ENCODE data around the gene ITGA7.

Gene ITGA7

DNA sequence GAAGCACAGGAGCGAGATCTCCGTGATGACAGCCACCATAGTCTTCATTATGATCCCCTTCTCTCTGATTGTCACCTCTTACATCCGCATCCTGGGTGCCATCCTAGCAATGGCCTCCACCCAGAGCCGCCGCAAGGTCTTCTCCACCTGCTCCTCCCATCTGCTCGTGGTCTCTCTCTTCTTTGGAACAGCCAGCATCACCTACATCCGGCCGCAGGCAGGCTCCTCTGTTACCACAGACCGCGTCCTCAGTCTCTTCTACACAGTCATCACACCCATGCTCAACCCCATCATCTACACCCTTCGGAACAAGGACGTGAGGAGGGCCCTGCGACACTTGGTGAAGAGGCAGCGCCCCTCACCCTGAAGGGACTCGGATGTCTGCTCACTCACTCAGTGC, 70.2 kb downstream of the ITGA7 start:
- DNase-seq = no peak

DNA sequence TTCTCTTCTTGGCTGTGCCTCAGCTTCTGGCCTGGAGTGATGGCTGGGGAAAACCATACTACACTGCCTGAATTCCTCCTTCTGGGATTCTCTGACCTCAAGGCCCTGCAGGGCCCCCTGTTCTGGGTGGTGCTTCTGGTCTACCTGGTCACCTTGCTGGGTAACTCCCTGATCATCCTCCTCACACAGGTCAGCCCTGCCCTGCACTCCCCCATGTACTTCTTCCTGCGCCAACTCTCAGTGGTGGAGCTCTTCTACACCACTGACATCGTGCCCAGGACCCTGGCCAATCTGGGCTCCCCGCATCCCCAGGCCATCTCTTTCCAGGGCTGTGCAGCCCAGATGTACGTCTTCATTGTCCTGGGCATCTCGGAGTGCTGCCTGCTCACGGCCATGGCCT, 70.9 kb downstream of the ITGA7 start, which contains the start of gene OR10P1:
Gene OR10P1, plus strand, starts transcription at position 40 of the 400 bp plus-strand sequence. Its CDS starts 0 bp downstream, at position 40.
- DNase-seq = no peak

DNA sequence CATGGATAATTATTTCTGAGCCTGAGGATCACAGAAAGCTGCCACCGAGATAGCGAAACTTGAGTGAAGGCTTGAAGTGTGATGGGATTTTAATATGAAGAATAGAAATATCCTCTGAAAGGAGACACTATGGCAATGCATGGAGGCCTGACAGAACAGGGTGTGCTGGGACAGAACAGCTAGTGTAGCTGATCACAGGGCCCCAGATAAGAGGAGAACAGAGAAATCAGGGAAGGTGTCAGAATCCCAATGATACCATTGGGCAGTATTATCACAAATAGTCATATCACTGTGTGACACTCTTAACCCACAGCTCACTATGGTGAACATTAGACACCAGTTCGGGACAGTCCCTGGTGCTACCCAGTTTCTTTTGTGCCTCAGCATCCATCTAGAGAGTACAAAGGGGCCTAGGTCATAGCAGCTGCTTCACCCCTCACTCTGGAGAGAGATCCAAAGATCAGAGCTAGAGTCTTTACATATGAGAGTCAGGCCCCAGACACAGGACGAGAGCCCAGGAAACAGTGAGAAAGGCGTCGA, 71.5 kb downstream of the ITGA7 start:
- no peak for DNase-seq

Data from stimulated activated CD4-positive, alpha-beta T cell treated with anti-CD3 and anti-CD28 coated beads, Interleukin-2, amount 100 ng/mL, for 48 hours (primary cell).